Measurements from ENCODE around the gene IGSF8.
A peak's percentile ranks its signal among the peaks of the same experiment; 100 is the strongest.

IGSF8 gene

DNA sequence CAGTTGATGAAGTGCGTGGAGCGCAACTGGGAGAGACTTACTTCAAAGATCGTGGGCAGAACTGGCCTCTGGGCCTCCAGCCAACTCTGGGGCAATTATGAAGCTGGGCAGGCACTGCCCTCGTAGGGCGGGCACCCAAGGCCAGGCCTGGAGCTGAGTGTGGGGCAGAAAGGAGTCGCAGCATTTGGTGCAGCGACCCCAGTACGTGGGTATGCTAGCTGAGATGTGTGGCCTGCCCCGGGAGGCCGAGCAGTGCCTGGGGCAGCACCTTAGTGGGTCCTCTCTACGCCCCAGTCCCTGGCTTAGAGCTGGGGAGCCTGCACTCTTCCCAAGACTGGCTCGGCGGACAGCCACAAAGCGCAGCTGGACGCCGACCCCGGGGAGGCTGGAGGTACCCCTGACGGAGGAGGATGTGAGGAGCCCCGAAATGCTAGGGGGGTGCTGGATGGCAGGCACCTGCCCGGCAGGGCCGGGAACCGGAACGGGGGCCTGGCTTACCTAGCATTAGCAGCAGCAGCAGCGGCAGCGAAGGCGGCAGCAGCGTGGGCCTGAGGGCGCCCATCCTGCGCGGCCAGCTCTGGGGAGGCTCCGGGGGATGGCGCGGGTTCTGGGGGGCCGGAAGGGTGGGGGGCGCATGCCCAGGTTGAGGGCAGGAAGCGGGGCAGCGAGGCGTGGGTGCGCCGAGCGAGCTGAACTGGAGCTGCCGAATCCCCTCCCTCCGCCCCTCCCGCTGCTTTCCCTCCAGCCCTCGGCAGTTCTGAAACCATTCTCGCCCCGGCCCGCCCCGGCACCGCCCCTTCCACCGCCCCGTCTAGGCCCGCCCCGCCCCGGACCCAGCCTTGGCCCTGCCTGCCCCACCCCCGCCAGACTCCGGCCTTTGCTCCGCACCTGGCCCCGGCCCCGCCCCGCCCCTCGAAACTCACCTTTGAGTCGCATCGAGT lies at the start of gene IGSF8:
Gene IGSF8, minus strand, starts transcription at position 709 of the 941 bp plus-strand sequence. Its CDS starts 147 bp downstream, at position 562.
- in situ Hi-C loops (cut with HindIII; ENCODE audit: low pct_ligation_motif_present, low pct_unique_long_range_greater_than_20kb, low sequenced_read_pairs) = no loop called here
- DNase-seq = peak; percentile 84

DNA sequence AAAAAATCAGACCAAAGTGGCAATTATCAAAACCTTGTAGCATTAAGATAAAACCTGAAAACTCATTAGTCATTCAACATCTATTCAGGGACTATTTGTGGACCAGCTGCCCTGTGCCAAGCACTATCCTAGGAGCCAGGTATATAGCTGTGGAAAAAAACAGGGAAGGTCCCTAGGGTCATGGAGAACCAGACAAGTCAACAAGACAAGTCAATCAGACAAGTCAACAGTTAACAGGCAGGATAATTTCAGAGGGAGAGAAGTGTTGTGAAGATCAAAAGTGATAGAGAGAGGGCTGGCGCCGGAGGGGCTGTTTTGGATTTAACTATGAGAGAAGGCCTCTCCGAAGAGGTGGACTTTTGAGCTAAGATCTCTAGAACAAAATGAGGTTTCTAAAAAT lies 49.7 kb upstream of the IGSF8 start:
- in situ Hi-C loops (cut with HindIII; ENCODE audit: low pct_ligation_motif_present, low pct_unique_long_range_greater_than_20kb, low sequenced_read_pairs) = no loop called here
- DNase-seq = no peak

- DNase-seq = no peak
- in situ Hi-C loops (cut with HindIII; ENCODE audit: low pct_ligation_motif_present, low pct_unique_long_range_greater_than_20kb, low sequenced_read_pairs) = no loop called here
Observed at GRCh38 chr1:160146107-160146506, 47.7 kb upstream of the IGSF8 start.

DNA sequence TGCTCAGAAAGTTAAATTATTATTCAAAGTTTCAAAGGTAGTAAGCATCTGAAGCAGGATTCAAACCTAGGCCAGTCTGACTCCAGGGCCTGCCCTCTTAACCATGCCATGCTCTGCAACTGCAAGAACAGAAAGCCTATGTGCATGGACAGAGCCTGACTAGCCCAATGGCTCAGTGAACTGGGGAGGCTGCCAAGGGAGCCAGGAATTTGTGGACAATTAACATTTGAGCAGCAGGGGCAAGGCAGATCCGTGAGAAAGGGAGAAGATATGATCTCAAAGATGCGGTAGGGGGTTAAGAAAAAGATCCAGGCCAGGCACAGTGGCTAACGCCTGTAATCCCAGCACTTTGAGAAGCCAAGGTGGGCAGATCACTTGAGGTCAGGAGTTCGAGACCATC lies 46.5 kb upstream of the IGSF8 start:
- in situ Hi-C loops (cut with HindIII; ENCODE audit: low pct_ligation_motif_present, low pct_unique_long_range_greater_than_20kb, low sequenced_read_pairs) = no loop called here
- no peak for DNase-seq

GRCh38 chr1:160143695-160144094 lies 45.3 kb upstream of the IGSF8 start:
- in situ Hi-C loops (cut with HindIII; ENCODE audit: low pct_ligation_motif_present, low pct_unique_long_range_greater_than_20kb, low sequenced_read_pairs) = no loop called here
- no peak for DNase-seq

GRCh38 chr1:160139840-160140239 lies 41.4 kb upstream of the IGSF8 start:
- in situ Hi-C loops (cut with HindIII; ENCODE audit: low pct_ligation_motif_present, low pct_unique_long_range_greater_than_20kb, low sequenced_read_pairs) = no loop called here
- no peak for DNase-seq

- in situ Hi-C loops (cut with HindIII; ENCODE audit: low pct_ligation_motif_present, low pct_unique_long_range_greater_than_20kb, low sequenced_read_pairs) = no loop called here
- no peak for DNase-seq
Observed at GRCh38 chr1:160137216-160137862, 38.9 kb upstream of the IGSF8 start.

GRCh38 chr1:160136926-160137200 lies 38.4 kb upstream of the IGSF8 start:
- no peak for DNase-seq
- in situ Hi-C loops (cut with HindIII; ENCODE audit: low pct_ligation_motif_present, low pct_unique_long_range_greater_than_20kb, low sequenced_read_pairs) = no loop called here

DNA sequence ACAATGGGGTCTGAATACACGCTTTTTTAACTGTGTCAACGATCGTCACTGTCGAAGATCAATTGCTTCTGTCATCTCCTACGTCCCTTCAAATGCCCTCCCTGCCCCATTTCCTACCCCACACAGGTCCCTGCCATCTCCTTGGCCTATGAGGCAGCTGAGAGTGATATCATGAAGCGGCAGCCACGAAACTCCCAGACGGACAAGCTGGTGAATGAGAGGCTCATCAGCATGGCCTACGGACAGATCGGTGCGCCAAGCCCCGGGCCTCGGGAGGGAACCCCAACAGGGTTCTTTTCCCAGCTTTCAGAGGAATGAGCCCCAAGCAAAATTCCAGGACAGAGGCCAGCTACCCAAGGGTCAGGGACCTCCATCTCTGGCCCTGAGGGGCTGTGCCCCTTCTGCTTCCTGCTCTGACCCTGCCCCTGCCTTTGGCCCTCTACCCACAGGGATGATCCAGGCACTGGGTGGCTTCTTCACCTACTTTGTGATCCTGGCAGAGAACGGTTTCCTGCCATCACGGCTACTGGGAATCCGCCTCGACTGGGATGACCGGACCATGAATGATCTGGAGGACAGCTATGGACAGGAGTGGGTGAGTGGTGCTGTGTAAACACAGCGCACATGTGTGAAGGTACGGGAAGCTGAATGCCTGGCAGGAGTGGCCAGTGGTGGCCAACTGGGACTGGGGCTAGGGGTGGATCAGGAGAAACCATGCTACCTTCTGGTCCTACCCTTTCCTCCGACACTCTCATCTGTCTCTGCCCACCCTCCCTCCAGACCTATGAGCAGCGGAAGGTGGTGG lies 37.9 kb upstream of the IGSF8 start:
- in situ Hi-C loops (cut with HindIII; ENCODE audit: low pct_ligation_motif_present, low pct_unique_long_range_greater_than_20kb, low sequenced_read_pairs) = no loop called here
- DNase-seq = no peak

DNA sequence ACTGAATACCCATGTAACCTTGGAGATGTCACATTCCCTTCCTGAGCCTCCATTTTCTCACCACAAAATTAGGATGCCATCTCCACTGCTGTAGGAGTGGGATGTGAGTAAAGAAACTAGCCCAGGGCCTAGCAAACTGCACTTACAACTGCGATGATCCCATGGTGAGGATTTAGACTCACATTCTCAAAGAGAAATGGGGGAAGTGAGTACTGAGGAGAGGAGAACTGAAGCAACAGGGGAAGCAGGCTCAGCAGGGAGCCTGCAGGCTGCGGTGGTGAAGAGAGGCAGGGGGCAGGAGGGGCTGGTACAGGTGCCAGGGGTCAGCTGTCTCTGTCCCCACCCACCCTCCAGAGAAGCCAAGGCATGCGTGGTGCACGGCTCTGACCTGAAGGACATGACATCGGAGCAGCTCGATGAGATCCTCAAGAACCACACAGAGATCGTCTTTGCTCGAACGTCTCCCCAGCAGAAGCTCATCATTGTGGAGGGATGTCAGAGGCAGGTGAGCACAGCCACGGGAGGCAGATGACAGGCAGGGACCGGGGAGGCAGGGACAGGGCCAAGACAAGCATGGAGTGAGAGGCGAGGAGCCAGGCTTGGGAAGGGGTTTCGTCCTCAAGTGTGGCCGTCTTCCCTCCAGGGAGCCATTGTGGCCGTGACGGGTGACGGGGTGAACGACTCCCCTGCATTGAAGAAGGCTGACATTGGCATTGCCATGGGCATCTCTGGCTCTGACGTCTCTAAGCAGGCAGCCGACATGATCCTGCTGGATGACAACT lies 36.6 kb upstream of the IGSF8 start:
- DNase-seq = no peak
- in situ Hi-C loops (cut with HindIII; ENCODE audit: low pct_ligation_motif_present, low pct_unique_long_range_greater_than_20kb, low sequenced_read_pairs) = no loop called here

DNA sequence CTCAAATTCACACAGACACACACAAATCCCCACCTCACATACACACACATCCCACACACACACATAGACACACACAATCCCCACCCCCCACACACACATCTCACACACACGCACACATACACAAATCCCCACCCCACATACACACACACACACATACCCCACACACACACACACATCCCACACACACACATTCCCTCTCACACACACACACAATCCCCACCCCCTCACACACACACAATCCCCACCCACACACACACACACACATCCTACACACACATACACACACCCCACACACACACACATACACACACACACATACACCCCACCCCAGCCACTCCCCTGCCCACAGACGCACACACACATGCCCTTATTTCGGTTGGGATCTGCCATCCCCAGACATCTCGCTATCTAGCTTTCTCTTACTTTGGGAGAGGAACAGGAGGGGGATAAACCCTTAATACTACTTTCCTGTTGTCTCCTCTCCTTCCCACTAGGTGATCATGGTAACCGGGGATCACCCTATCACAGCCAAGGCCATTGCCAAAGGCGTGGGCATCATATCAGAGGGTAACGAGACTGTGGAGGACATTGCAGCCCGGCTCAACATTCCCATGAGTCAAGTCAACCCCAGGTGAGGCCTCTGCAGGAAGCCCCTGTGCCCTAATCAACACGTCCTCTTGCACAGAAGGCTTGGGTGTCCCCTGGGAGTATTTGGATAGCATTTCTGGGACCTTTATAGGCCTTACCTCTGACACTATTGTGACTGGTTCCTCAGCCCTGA lies 35.8 kb upstream of the IGSF8 start:
- DNase-seq = no peak
- in situ Hi-C loops (cut with HindIII; ENCODE audit: low pct_ligation_motif_present, low pct_unique_long_range_greater_than_20kb, low sequenced_read_pairs) = no loop called here

- in situ Hi-C loops (cut with HindIII; ENCODE audit: low pct_ligation_motif_present, low pct_unique_long_range_greater_than_20kb, low sequenced_read_pairs) = no loop called here
- no peak for DNase-seq
Observed at GRCh38 chr1:160131803-160132565, 33.6 kb upstream of the IGSF8 start.

DNA sequence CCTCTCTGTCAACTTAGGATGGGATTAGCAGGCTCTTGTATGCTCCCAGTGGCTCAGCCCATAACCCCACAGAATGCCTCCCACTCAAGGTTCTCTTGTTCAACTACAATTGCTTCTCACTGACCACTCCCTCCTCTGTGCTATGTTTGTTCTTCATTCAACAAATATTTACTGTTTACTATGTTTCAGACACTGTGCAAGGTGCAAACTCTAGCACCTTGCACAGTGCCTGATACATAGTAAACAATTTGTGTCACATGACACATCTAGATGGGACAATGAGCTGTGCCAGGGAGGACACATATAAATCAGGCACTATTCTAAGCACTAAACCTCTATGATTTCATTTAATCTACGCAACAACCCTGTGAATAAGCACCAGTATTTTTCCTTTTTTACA lies 32.5 kb upstream of the IGSF8 start:
- in situ Hi-C loops (cut with HindIII; ENCODE audit: low pct_ligation_motif_present, low pct_unique_long_range_greater_than_20kb, low sequenced_read_pairs) = no loop called here
- DNase-seq = no peak

- in situ Hi-C loops (cut with HindIII; ENCODE audit: low pct_ligation_motif_present, low pct_unique_long_range_greater_than_20kb, low sequenced_read_pairs) = no loop called here
Observed at GRCh38 chr1:160130486-160130885, 32.1 kb upstream of the IGSF8 start.

DNA sequence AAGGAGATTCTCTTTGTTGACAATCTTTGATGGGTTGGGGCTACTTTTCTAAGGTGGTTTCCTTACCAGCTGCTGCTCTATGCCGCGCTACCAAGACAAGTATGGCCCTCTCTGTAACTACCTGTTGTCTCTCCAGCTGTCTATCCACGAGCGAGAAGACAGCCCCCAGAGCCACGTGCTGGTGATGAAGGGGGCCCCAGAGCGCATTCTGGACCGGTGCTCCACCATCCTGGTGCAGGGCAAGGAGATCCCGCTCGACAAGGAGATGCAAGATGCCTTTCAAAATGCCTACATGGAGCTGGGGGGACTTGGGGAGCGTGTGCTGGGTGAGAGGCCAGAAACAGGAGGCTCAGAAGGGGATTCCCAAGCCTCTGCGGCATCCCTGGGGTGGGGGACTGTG lies 31.5 kb upstream of the IGSF8 start:
- in situ Hi-C loops (cut with HindIII; ENCODE audit: low pct_ligation_motif_present, low pct_unique_long_range_greater_than_20kb, low sequenced_read_pairs) = no loop called here
- no peak for DNase-seq

More at GRCh38 chr1:160130486-160130885, 32.1 kb upstream of the IGSF8 start:
- no peak for DNase-seq

DNA sequence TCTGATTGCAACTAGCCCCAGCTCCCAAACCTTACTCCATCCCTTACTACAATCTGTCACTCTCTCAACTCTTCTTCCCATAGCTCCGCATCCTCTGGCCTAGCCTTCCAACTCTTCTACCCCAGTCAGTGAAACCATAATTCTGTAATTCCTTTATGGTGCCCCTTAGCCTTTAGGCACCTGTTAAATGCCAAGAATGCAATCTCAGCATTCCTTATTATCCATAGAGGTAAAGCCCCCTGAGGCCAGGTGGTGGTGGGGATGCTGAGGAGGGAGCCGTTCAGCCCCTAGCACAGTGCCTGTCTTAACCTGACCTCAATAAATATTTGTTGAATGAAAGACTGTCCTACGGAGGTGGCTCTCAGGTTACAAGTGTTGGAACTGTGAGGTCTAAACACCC lies 31.1 kb upstream of the IGSF8 start:
- no peak for DNase-seq
- in situ Hi-C loops (cut with HindIII; ENCODE audit: low pct_ligation_motif_present, low pct_unique_long_range_greater_than_20kb, low sequenced_read_pairs) = no loop called here

- DNase-seq = peak; percentile 58
- in situ Hi-C loops (cut with HindIII; ENCODE audit: low pct_ligation_motif_present, low pct_unique_long_range_greater_than_20kb, low sequenced_read_pairs) = no loop called here
Observed at GRCh38 chr1:160129046-160129445, 30.6 kb upstream of the IGSF8 start.
